Esophagus muscularis mucosa (tissue), 4 donors: ENCODE measurements around the gene DHRS3. TPM values are rescaled to one million over a fixed set of nuclear protein-coding genes. Genes with fewer than 3 reads are reported as not detected.

Source experiments
- DNase-seq: peaks from one replicate; pipeline ENCODE4 v3.0.0-alpha.2; 2017; ENCODE audit errors: extremely low spot score
- H3K27ac ChIP-seq, 4 donors: fragments of 200-600 bp; sonication (generic); replicated peaks in 1 of 4; 1 replicate in 3 of 4; 2 replicates in 1 of 4; pipeline ENCODE4 v1.5.1; 2016 to 2019; ENCODE audit warnings: mild to moderate bottlenecking in 1 of 4
- H3K27me3 ChIP-seq, 4 donors: fragments of 200-600 bp; sonication (generic); one replicate each; pipeline versions ENCODE4 v1.5.1 to v1.6.0; 2016 to 2019
- H3K36me3 ChIP-seq, 4 donors: fragments of 200-600 bp; sonication (generic); one replicate each; pipeline ENCODE4 v1.5.1; 2016 to 2019
- H3K4me1 ChIP-seq, 4 donors: fragments of 200-600 bp; sonication (generic); one replicate each; pipeline ENCODE4 v1.5.1; 2016 to 2019
- H3K4me3 ChIP-seq, 4 donors: fragments of 200-600 bp; sonication (generic); 1 replicate in 2 of 4; 2 replicates in 2 of 4; pipeline ENCODE4 v1.5.1; 2016 to 2019; ENCODE audit warnings: mild to moderate bottlenecking in 4 of 4, moderate library complexity in 1 of 4
- H3K9me3 ChIP-seq, 4 donors: fragments of 200-600 bp; sonication (generic); 1 replicate in 3 of 4; 2 replicates in 1 of 4; pipeline ENCODE4 v1.5.1; 2016 to 2019
- CTCF ChIP-seq, 3 experiments: fragments of 200-600 bp in 2 of 3; fragments of 450-650 bp in 1 of 3; sonication (generic) in 2 of 3; IDR thresholded peaks; one replicate each; pipeline ENCODE4 v1.5.1; 2017 to 2019; ENCODE audit warnings: antibody characterized with exemption in 3 of 3, mild to moderate bottlenecking in 2 of 3, moderate library complexity in 1 of 3
- EP300 ChIP-seq: sonication (generic); formaldehyde crosslinking; IDR thresholded peaks from one replicate; pipeline ENCODE4 v1.6.1; 2017; ENCODE audit warnings: antibody characterized with exemption
- POLR2A ChIP-seq: fragments of 450-650 bp; IDR thresholded peaks from one replicate; pipeline ENCODE4 v1.6.1; 2017; ENCODE audit warnings: antibody characterized with exemption, moderate library complexity, mild to moderate bottlenecking, low read depth
- POLR2AphosphoS5 ChIP-seq, 2 donors: sonication (generic); formaldehyde crosslinking; IDR thresholded peaks; one replicate each; pipeline ENCODE4 v1.6.1; 2017; ENCODE audit warnings: antibody characterized with exemption in 2 of 2
- WGBS: methylation state at CpG from one replicate; pipeline ENCODE4 v1.1.5; 2018; 5-methylcytosine and 5-hydroxymethylcytosine counted together
- intact Hi-C: fragments of 100-400 bp; cut with DNase I; formaldehyde crosslinking; loops from one replicate; pipeline ENCODE4 v1.15.1; 2023
- total RNA-seq, 4 donors: library from RNA; depleted of rRNA; stranded (reverse); fragments of >200 nt; gene quantifications; one replicate each; pipeline versions ENCODE4 v1.1.0 to v1.2.1, GENCODE V29; 2016

Gene DHRS3
- total RNA-seq, 4 donors from 2014 or later: 130 to 237 (median 200) TPM

GRCh38 chr1:12593621-12594066, 24.4 kb downstream of the DHRS3 start:
- peak; percentile 93 for DNase-seq
- Histone ChIP-seq H3K27me3 (no peaks in the 10 kb centered on the region), H3K36me3 (peaks cover 0 to 5% (median 2%) of the 10 kb centered on the region in 4 donors), H3K4me3 (peak overlapping the region in 1 of 4 donors; percentile 0), H3K9me3 (no peaks in the 10 kb centered on the region), H3K4me1 (peaks cover 91 to 100% (median 97%) of the 10 kb centered on the region in 4 donors), H3K27ac (peak overlapping the region; percentile 92 to 95 (median 94))
- intact Hi-C loops: loop anchor here (5.0 kb wide), 2 partner anchors 36 to 51 kb away; no protein-coding TSS in a partner anchor
- 37% methylated on average over 7 of the region's 7 CpGs for WGBS
- TF ChIP-seq POLR2AphosphoS5 (IDR thresholded peaks at IDR 0.05): peak; percentile 89
- no peak for TF ChIP-seq CTCF (IDR thresholded peaks at IDR 0.05)
- no peak for TF ChIP-seq POLR2A
- TF ChIP-seq EP300: peak; percentile 68

- peak overlapping the region; percentile 92 to 95 (median 94) for H3K27ac ChIP-seq
- H3K9me3 ChIP-seq: no peaks in the 10 kb centered on the region
- intact Hi-C loops: loop anchor here (5.0 kb wide), 2 partner anchors 35 to 50 kb away; no protein-coding TSS in a partner anchor
- peaks cover 80 to 100% (median 92%) of the 10 kb centered on the region in 4 donors for H3K4me1 ChIP-seq
- WGBS: 70% methylated on average over 7 of the region's 7 CpGs
- H3K27me3 ChIP-seq: no peaks in the 10 kb centered on the region
- TF ChIP-seq EP300: no peak
- TF ChIP-seq CTCF (IDR thresholded peaks at IDR 0.05): no peak
- no peak for TF ChIP-seq POLR2AphosphoS5 (IDR thresholded peaks at IDR 0.05)
- no peak for TF ChIP-seq POLR2A
- H3K4me3 ChIP-seq: no peak overlapping the region
- DNase-seq: no peak
- peaks cover 0 to 15% (median 5%) of the 10 kb centered on the region in 4 donors for H3K36me3 ChIP-seq
Observed at GRCh38 chr1:12592496-12592895, 25.5 kb downstream of the DHRS3 start.

- intact Hi-C loops: loop anchor here (5.0 kb wide), 2 partner anchors 34 to 49 kb away; no protein-coding TSS in a partner anchor
- peaks cover 70 to 100% (median 87%) of the 10 kb centered on the region in 4 donors for H3K4me1 ChIP-seq
- H3K27me3 ChIP-seq: no peaks in the 10 kb centered on the region
- H3K27ac ChIP-seq: peak overlapping the region; percentile 92 to 95 (median 94)
- TF ChIP-seq POLR2AphosphoS5 (IDR thresholded peaks at IDR 0.05) (peak; percentile 71 to 75), EP300 (no peak), POLR2A (no peak), CTCF (IDR thresholded peaks at IDR 0.05) (peak; percentile 9 to 20 (median 10))
- no peaks in the 10 kb centered on the region for H3K9me3 ChIP-seq
- DNase-seq: no peak
- no peak overlapping the region for H3K4me3 ChIP-seq
- H3K36me3 ChIP-seq: peaks cover 0 to 21% (median 7%) of the 10 kb centered on the region in 4 donors
- 71% methylated on average over 9 of the region's 19 CpGs for WGBS
Observed at GRCh38 chr1:12591267-12591938, 26.6 kb downstream of the DHRS3 start.

- 65% methylated on average over 4 of the region's 8 CpGs for WGBS
- intact Hi-C loops: no loop called here
- DNase-seq: no peak
- Histone ChIP-seq H3K9me3 (no peaks in the 10 kb centered on the region), H3K27ac (peak overlapping the region; percentile 23 to 93 (median 41)), H3K4me1 (peaks cover 53 to 97% (median 79%) of the 10 kb centered on the region in 4 donors), H3K4me3 (no peak overlapping the region), H3K27me3 (no peaks in the 10 kb centered on the region), H3K36me3 (peaks cover 0 to 33% (median 12%) of the 10 kb centered on the region in 4 donors)
- TF ChIP-seq CTCF (IDR thresholded peaks at IDR 0.05): no peak
- no peak for TF ChIP-seq EP300
- TF ChIP-seq POLR2A: no peak
- TF ChIP-seq POLR2AphosphoS5 (IDR thresholded peaks at IDR 0.05): no peak
Observed at GRCh38 chr1:12588695-12589094, 29.3 kb downstream of the DHRS3 start.
